SU-DHL-6 (cell line): ENCODE measurements around the gene SSR3.

ENCODE experiments used
- H2AFZ ChIP-seq: fragments of 200-600 bp; sonication (generic); 2 replicates; pipeline ENCODE4 v1.6.1; 2014; ENCODE audit warnings: low read depth, mild to moderate bottlenecking, moderate library complexity, mixed read lengths, antibody characterized with exemption, low read length; ENCODE audit not compliant: severe bottlenecking
- H3F3A ChIP-seq: fragments of 200-600 bp; shearing (Covaris generic); 2 replicates; pipeline ENCODE4 v1.6.0; 2016; ENCODE audit warnings: antibody characterized with exemption, mild to moderate bottlenecking; ENCODE audit not compliant: insufficient read depth
- H3K27ac ChIP-seq: fragments of 200-600 bp; sonication (generic); 2 replicates; pipeline ENCODE4 v1.5.1; 2016; ENCODE audit warnings: low read depth, mild to moderate bottlenecking, low read length, moderate library complexity, mixed read lengths
- H3K27me3 ChIP-seq: fragments of 200-600 bp; sonication (generic), shearing (Covaris generic); 2 replicates; pipeline ENCODE4 v1.6.0; 2014; ENCODE audit warnings: mild to moderate bottlenecking, low read length
- H3K36me3 ChIP-seq: fragments of 200-600 bp; sonication (generic); 2 replicates; pipeline ENCODE4 v1.6.1; 2014; ENCODE audit warnings: mild to moderate bottlenecking, low read length, mixed read lengths
- H3K4me2 ChIP-seq: fragments of 300-600, 200-600 bp; shearing (Covaris generic), sonication (generic); 2 replicates; pipeline ENCODE4 v1.6.0; 2014; ENCODE audit warnings: low read length, low read depth, mild to moderate bottlenecking; ENCODE audit not compliant: poor library complexity, severe bottlenecking
- H3K4me3 ChIP-seq: fragments of 200-600 bp; sonication (generic); 2 replicates; pipeline ENCODE4 v1.5.1; 2014; ENCODE audit warnings: antibody characterized with exemption, low read length, mild to moderate bottlenecking, mixed read lengths; ENCODE audit not compliant: insufficient read depth, poor library complexity, severe bottlenecking
- H3K79me2 ChIP-seq: fragments of 200-600 bp; sonication (generic); 2 replicates; pipeline ENCODE4 v1.6.1; 2014; ENCODE audit warnings: mild to moderate bottlenecking, low read length, moderate library complexity; ENCODE audit not compliant: insufficient read depth
- H3K9ac ChIP-seq: fragments of 200-600 bp; sonication (generic); 2 replicates; pipeline ENCODE4 v1.7.0; 2014; ENCODE audit warnings: mild to moderate bottlenecking, low read length
- H3K9me2 ChIP-seq: fragments of 200-600 bp; sonication (generic); replicated peaks from 2 replicates; pipeline ENCODE4 v1.6.1; 2014; ENCODE audit warnings: low read length; ENCODE audit not compliant: insufficient read depth
- H3K9me3 ChIP-seq: fragments of 200-600 bp; sonication (generic); 2 replicates; pipeline ENCODE4 v1.6.1; 2014; ENCODE audit warnings: low read length, mixed read lengths; ENCODE audit not compliant: insufficient read depth
- H4K20me1 ChIP-seq: fragments of 200-600 bp; sonication (generic); 2 replicates; pipeline ENCODE4 v1.6.1; 2014; ENCODE audit warnings: low read depth, mild to moderate bottlenecking, antibody characterized with exemption, low read length, moderate library complexity, mixed read lengths
- CTCF ChIP-seq: fragments of 200-600 bp; sonication (generic); IDR thresholded peaks from one replicate; pipeline ENCODE4 v1.5.1; 2017; ENCODE audit warnings: antibody characterized with exemption, mild to moderate bottlenecking, low read length, moderate library complexity; ENCODE audit not compliant: insufficient read depth, poor library complexity, severe bottlenecking
- EZH2phosphoT487 ChIP-seq: fragments of 200-600 bp; sonication (generic), shearing (Covaris generic); conservative IDR thresholded peaks from 2 replicates; pipeline ENCODE4 v1.6.1; 2018; ENCODE audit warnings: mild to moderate bottlenecking, antibody characterized with exemption, low read length, moderate library complexity, mixed read lengths

The SSR3 gene

GRCh38 chr3:156543043-156543555 lies 11.8 kb downstream of the SSR3 start:
- Histone ChIP-seq H3K4me3 (no peak overlapping the region), H3K9me3 (no peaks in the 10 kb centered on the region), H3K9me2 (no peaks in the 10 kb centered on the region), H3K27ac (no peak overlapping the region), H3K36me3 (peaks cover 31% of the 10 kb centered on the region), H3K9ac (no peak overlapping the region), H3K27me3 (no peaks in the 10 kb centered on the region), H4K20me1 (0 out of 2 replicates have a peak, but pooled peaks cover 7% of the 10 kb centered on the region), H3K4me2 (no peak overlapping the region), H3F3A (no peaks in the 10 kb centered on the region; the same call in none of the 2 replicates), H2AFZ (no peak overlapping the region), H3K79me2 (peaks cover 5% of the 10 kb centered on the region)
- no peak for TF ChIP-seq EZH2phosphoT487
- no peak for TF ChIP-seq CTCF

- no peak overlapping the region for H3K4me2 ChIP-seq
- H3K9ac ChIP-seq = no peak overlapping the region
- H2AFZ ChIP-seq = no peak overlapping the region
- H3K27me3 ChIP-seq = no peaks in the 10 kb centered on the region
- H3K4me3 ChIP-seq = no peak overlapping the region
- peaks cover 31% of the 10 kb centered on the region for H3K36me3 ChIP-seq
- no peak overlapping the region for H3K27ac ChIP-seq
- H3F3A ChIP-seq = no peaks in the 10 kb centered on the region; the same call in none of the 2 replicates
- no peaks in the 10 kb centered on the region for H3K9me2 ChIP-seq
- TF ChIP-seq EZH2phosphoT487 (no peak), CTCF (no peak)
- 0 out of 2 replicates have a peak, but pooled peaks cover 7% of the 10 kb centered on the region for H4K20me1 ChIP-seq
- no peaks in the 10 kb centered on the region; the same call in 1 of the 2 replicates for H3K79me2 ChIP-seq
- H3K9me3 ChIP-seq = no peaks in the 10 kb centered on the region
These were observed 12.5 kb downstream of the SSR3 start for GRCh38 chr3:156542101-156543042.

- H3K9me3 ChIP-seq = no peaks in the 10 kb centered on the region
- no peaks in the 10 kb centered on the region for H4K20me1 ChIP-seq
- peaks cover 15% of the 10 kb centered on the region; the same call in 1 of the 2 replicates for H3K36me3 ChIP-seq
- no peak overlapping the region for H2AFZ ChIP-seq
- no peak for TF ChIP-seq CTCF
- TF ChIP-seq EZH2phosphoT487 = no peak
- H3K4me2 ChIP-seq = no peak overlapping the region
- H3K27me3 ChIP-seq = no peaks in the 10 kb centered on the region
- H3K9ac ChIP-seq = no peak overlapping the region
- no peak overlapping the region for H3K27ac ChIP-seq
- H3F3A ChIP-seq = no peaks in the 10 kb centered on the region; the same call in 1 of the 2 replicates
- no peaks in the 10 kb centered on the region for H3K9me2 ChIP-seq
- H3K4me3 ChIP-seq = no peak overlapping the region
- H3K79me2 ChIP-seq = no peaks in the 10 kb centered on the region
These were observed 15.1 kb downstream of the SSR3 start for GRCh38 chr3:156539802-156540201.
